GM18951 (cell line): ENCODE data around the gene ATP6V1E1.
"Not testable (repeated sequence)": the region's sequence is repeated elsewhere in the genome, so short reads cannot be mapped to it uniquely, and the experiment has no call there.

Experiments
- POLR2A ChIP-seq: IDR thresholded peaks from 4 replicates; pipeline ENCODE4 v1.6.1; 2011; ENCODE audit warnings: mild to moderate bottlenecking; ENCODE audit not compliant: insufficient read length, insufficient read depth; ENCODE audit errors: extremely low read depth
- in situ Hi-C: fragments of 300-500 bp; cut with MboI; formaldehyde crosslinking; loops from one replicate; pipeline ENCODE4 v1.12.0; 2022; ENCODE audit warnings: low sequenced_read_pairs, mixed read lengths, inconsistent platforms; ENCODE audit not compliant: unreplicated experiment

Gene ATP6V1E1

GRCh38 chr22:17583151-17583550, 45.4 kb downstream of the ATP6V1E1 start:
- in situ Hi-C loops: no loop called here
- TF ChIP-seq POLR2A: no peak

GRCh38 chr22:17581631-17582030, 46.9 kb downstream of the ATP6V1E1 start:
- in situ Hi-C loops: no loop called here
- TF ChIP-seq POLR2A: no peak

- in situ Hi-C loops: no loop called here
- TF ChIP-seq POLR2A: no peak
Measured at GRCh38 chr22:17581056-17581455, 47.5 kb downstream of the ATP6V1E1 start.

- in situ Hi-C loops: no loop called here
- no peak for TF ChIP-seq POLR2A
Measured at GRCh38 chr22:17580441-17581031, 48.0 kb downstream of the ATP6V1E1 start.

- in situ Hi-C loops: no loop called here
- TF ChIP-seq POLR2A: no peak
Measured at GRCh38 chr22:17579535-17579981, 49.0 kb downstream of the ATP6V1E1 start.

GRCh38 chr22:17578136-17578754, 50.3 kb downstream of the ATP6V1E1 start:
- in situ Hi-C loops: no loop called here
- TF ChIP-seq POLR2A: no peak

- in situ Hi-C loops: no loop called here
- TF ChIP-seq POLR2A: no peak
Measured at GRCh38 chr22:17576470-17576869, 52.1 kb downstream of the ATP6V1E1 start.

GRCh38 chr22:17575681-17576080, 52.9 kb downstream of the ATP6V1E1 start:
- in situ Hi-C loops: no loop called here
- TF ChIP-seq POLR2A: no peak

GRCh38 chr22:17575151-17575550, 53.4 kb downstream of the ATP6V1E1 start:
- TF ChIP-seq POLR2A: no peak
- in situ Hi-C loops: no loop called here

GRCh38 chr22:17570851-17571631, 57.5 kb downstream of the ATP6V1E1 start:
- TF ChIP-seq POLR2A: no peak
- in situ Hi-C loops: no loop called here

- no peak for TF ChIP-seq POLR2A
- in situ Hi-C loops: no loop called here
Measured at GRCh38 chr22:17569971-17570511, 58.5 kb downstream of the ATP6V1E1 start.

GRCh38 chr22:17566776-17567175, 61.8 kb downstream of the ATP6V1E1 start:
- in situ Hi-C loops: no loop called here
- no peak for TF ChIP-seq POLR2A

- in situ Hi-C loops: not testable (repeated sequence)
Measured at GRCh38 chr22:17566016-17566687, 62.4 kb downstream of the ATP6V1E1 start.

- in situ Hi-C loops: no loop called here
- TF ChIP-seq POLR2A: no peak
Measured at GRCh38 chr22:17563936-17564391, 64.6 kb downstream of the ATP6V1E1 start.
